IgD-negative memory B cell (primary cell): ENCODE measurements around the gene CYBA. TPM values are rescaled to one million over a fixed set of nuclear protein-coding genes. Genes with fewer than 3 reads are reported as not detected.

Experiments
- H3K27ac Mint-ChIP-seq, 3 donors: one replicate each; pipeline ENCODE4 v1.8.0; 2020 to 2022; ENCODE audit warnings: mild to moderate bottlenecking in 3 of 3, mixed read lengths in 3 of 3, moderate library complexity in 1 of 3
- H3K27me3 Mint-ChIP-seq: one replicate; pipeline ENCODE4 v1.8.0; 2021; ENCODE audit warnings: mixed read lengths
- H3K36me3 Mint-ChIP-seq: one replicate; pipeline ENCODE4 v1.8.0; 2020; ENCODE audit warnings: mild to moderate bottlenecking, mixed read lengths
- H3K4me1 Mint-ChIP-seq, 3 donors: one replicate each; pipeline ENCODE4 v1.8.0; 2020 to 2022; ENCODE audit warnings: mixed read lengths in 3 of 3, mild to moderate bottlenecking in 1 of 3
- H3K4me3 Mint-ChIP-seq, 4 donors: one replicate each; pipeline ENCODE4 v1.8.0; 2020 to 2022; ENCODE audit warnings: mild to moderate bottlenecking in 4 of 4, mixed read lengths in 4 of 4, moderate library complexity in 3 of 4
- H3K9me3 Mint-ChIP-seq, 3 donors: one replicate each; pipeline ENCODE4 v1.8.0; 2020 to 2021; ENCODE audit warnings: mixed read lengths in 3 of 3, mild to moderate bottlenecking in 1 of 3
- polyA plus RNA-seq: library from polyadenylated mRNA; unstranded; fragments of 300-500 nt; fragmentation: Illumina TruSeq; gene quantifications from one replicate; pipeline ENCODE4 v1.2.3, GENCODE V29; 2021

The CYBA gene
- polyA plus RNA-seq, 1 donor from 2014 or later, result 1,890 TPM

GRCh38 chr16:88691129-88691813, 40.4 kb upstream of the CYBA start:
- Mint-ChIP-seq H3K36me3 (no peaks in the 10 kb centered on the region), H3K27me3 (no peaks in the 10 kb centered on the region), H3K9me3 (no peaks in the 10 kb centered on the region), H3K4me3 (peak overlapping the region in 3 of 4 donors; percentile 57 to 89 (median 75)), H3K4me1 (peaks cover 10 to 19% (median 13%) of the 10 kb centered on the region in 3 donors), H3K27ac (peak overlapping the region in 1 of 3 donors; percentile 73)

- Mint-ChIP-seq H3K9me3 (no peaks in the 10 kb centered on the region), H3K27me3 (no peaks in the 10 kb centered on the region), H3K27ac (no peak overlapping the region), H3K36me3 (no peaks in the 10 kb centered on the region), H3K4me1 (peaks cover 10 to 19% (median 13%) of the 10 kb centered on the region in 3 donors), H3K4me3 (peak overlapping the region in 1 of 4 donors; percentile 89)
Observed at GRCh38 chr16:88690341-88691128, 39.7 kb upstream of the CYBA start.

- H3K4me3 Mint-ChIP-seq, result peak overlapping the region in 2 of 4 donors; percentile 12 to 28
- no peaks in the 10 kb centered on the region for H3K9me3 Mint-ChIP-seq
- H3K27me3 Mint-ChIP-seq, result no peaks in the 10 kb centered on the region
- peaks cover 25 to 30% (median 25%) of the 10 kb centered on the region in 3 donors for H3K4me1 Mint-ChIP-seq
- no peaks in the 10 kb centered on the region for H3K36me3 Mint-ChIP-seq
- H3K27ac Mint-ChIP-seq, result peak overlapping the region in 1 of 3 donors; percentile 23
Observed at GRCh38 chr16:88688013-88688778, 37.3 kb upstream of the CYBA start.

- H3K9me3 Mint-ChIP-seq, result no peaks in the 10 kb centered on the region
- no peaks in the 10 kb centered on the region for H3K27me3 Mint-ChIP-seq
- H3K4me3 Mint-ChIP-seq, result peak overlapping the region in 1 of 4 donors; percentile 90
- no peaks in the 10 kb centered on the region for H3K36me3 Mint-ChIP-seq
- peaks cover 23 to 27% (median 25%) of the 10 kb centered on the region in 3 donors for H3K4me1 Mint-ChIP-seq
- no peak overlapping the region for H3K27ac Mint-ChIP-seq
Observed at GRCh38 chr16:88687676-88688012, 36.8 kb upstream of the CYBA start.

- Mint-ChIP-seq H3K4me1 (peaks cover 26 to 30% (median 28%) of the 10 kb centered on the region in 3 donors), H3K27ac (no peak overlapping the region), H3K27me3 (no peaks in the 10 kb centered on the region)
Observed at GRCh38 chr16:88687254-88687576, 36.4 kb upstream of the CYBA start.

GRCh38 chr16:88686439-88687253, 35.8 kb upstream of the CYBA start, which contains the start of gene SNAI3:
Gene SNAI3, minus strand, starts transcription at chr16:88686507. Its CDS starts 101 bp downstream, at chr16:88686406.
- Mint-ChIP-seq H3K36me3 (no peaks in the 10 kb centered on the region), H3K27me3 (no peaks in the 10 kb centered on the region), H3K27ac (peak within 1 kb of the TSS in 1 of 3 donors; percentile 82), H3K4me1 (peaks cover 27 to 31% (median 28%) of the 10 kb centered on the region in 3 donors), H3K9me3 (no peaks in the 10 kb centered on the region), H3K4me3 (peak within 1 kb of the TSS; percentile 80 to 94 (median 90))

More at GRCh38 chr16:88687254-88687576, 36.4 kb upstream of the CYBA start:
- Mint-ChIP-seq H3K4me3 (peak overlapping the region in 2 of 4 donors; percentile 39 to 90), H3K9me3 (no peaks in the 10 kb centered on the region), H3K36me3 (no peaks in the 10 kb centered on the region)

GRCh38 chr16:88686062-88686438, 35.2 kb upstream of the CYBA start:
- peaks cover 29 to 34% (median 31%) of the 10 kb centered on the region in 3 donors for H3K4me1 Mint-ChIP-seq
- peak overlapping the region; percentile 80 to 94 (median 90) for H3K4me3 Mint-ChIP-seq
- peak overlapping the region in 1 of 3 donors; percentile 39 for H3K27ac Mint-ChIP-seq
- H3K27me3 Mint-ChIP-seq, result no peaks in the 10 kb centered on the region
- no peaks in the 10 kb centered on the region for H3K9me3 Mint-ChIP-seq
- no peaks in the 10 kb centered on the region for H3K36me3 Mint-ChIP-seq

GRCh38 chr16:88685156-88686061, 34.6 kb upstream of the CYBA start:
- Mint-ChIP-seq H3K4me3 (peak overlapping the region; percentile 80 to 94 (median 90)), H3K27me3 (no peaks in the 10 kb centered on the region), H3K4me1 (peaks cover 29 to 38% (median 31%) of the 10 kb centered on the region in 3 donors), H3K27ac (peak overlapping the region in 2 of 3 donors; percentile 23 to 82), H3K9me3 (no peaks in the 10 kb centered on the region), H3K36me3 (no peaks in the 10 kb centered on the region)

- Mint-ChIP-seq H3K27me3 (no peaks in the 10 kb centered on the region), H3K4me1 (peaks cover 26 to 38% (median 31%) of the 10 kb centered on the region in 3 donors), H3K27ac (peak overlapping the region in 2 of 3 donors; percentile 82 to 88), H3K4me3 (peak overlapping the region; percentile 80 to 94 (median 90)), H3K9me3 (no peaks in the 10 kb centered on the region), H3K36me3 (no peaks in the 10 kb centered on the region)
Observed at GRCh38 chr16:88684569-88685155, 33.8 kb upstream of the CYBA start.

GRCh38 chr16:88681709-88682451, 31.0 kb upstream of the CYBA start:
- Mint-ChIP-seq H3K36me3 (no peaks in the 10 kb centered on the region), H3K27ac (peak overlapping the region; percentile 93 to 98 (median 93)), H3K4me3 (peak overlapping the region; percentile 81 to 98 (median 92)), H3K4me1 (peaks cover 24 to 38% (median 31%) of the 10 kb centered on the region in 3 donors), H3K9me3 (no peaks in the 10 kb centered on the region), H3K27me3 (no peaks in the 10 kb centered on the region)

GRCh38 chr16:88681084-88681680, 30.3 kb upstream of the CYBA start:
- Mint-ChIP-seq H3K4me1 (peaks cover 24 to 38% (median 31%) of the 10 kb centered on the region in 3 donors), H3K9me3 (no peaks in the 10 kb centered on the region), H3K27me3 (no peaks in the 10 kb centered on the region), H3K4me3 (peak overlapping the region; percentile 81 to 98 (median 92)), H3K36me3 (no peaks in the 10 kb centered on the region), H3K27ac (peak overlapping the region; percentile 93 to 98 (median 93))

GRCh38 chr16:88680554-88681083, 29.8 kb upstream of the CYBA start:
- Mint-ChIP-seq H3K9me3 (no peaks in the 10 kb centered on the region), H3K4me3 (peak overlapping the region; percentile 81 to 98 (median 92)), H3K4me1 (peaks cover 24 to 38% (median 31%) of the 10 kb centered on the region in 3 donors), H3K27ac (peak overlapping the region; percentile 93 to 98 (median 93)), H3K36me3 (no peaks in the 10 kb centered on the region), H3K27me3 (no peaks in the 10 kb centered on the region)
